GM12878 (cell line): ENCODE results near the gene PPP1R18. TPM values are rescaled to one million over a fixed set of nuclear protein-coding genes. Genes with fewer than 3 reads are reported as not detected.
A peak's percentile ranks its signal among the peaks of the same experiment; 100 is the strongest.

ENCODE experiments used
- ATF7 ChIP-seq: fragments of 450-650 bp; IDR thresholded peaks from 2 replicates; pipeline ENCODE4 v1.6.1; 2016; ENCODE audit warnings: low read depth, mild to moderate bottlenecking
- CEBPZ ChIP-seq: fragments of 150-350 bp; IDR thresholded peaks from 2 replicates; pipeline ENCODE4 v1.6.1; 2016; ENCODE audit warnings: low read depth, low read length
- HSF1 ChIP-seq: fragments of 150-350 bp; IDR thresholded peaks from 2 replicates; pipeline ENCODE4 v1.6.1; 2014; ENCODE audit warnings: mild to moderate bottlenecking, low read depth, low read length
- IKZF2 ChIP-seq, 2 experiments: fragments of 450-650 bp; IDR thresholded peaks; 2 replicates each; pipeline ENCODE4 v1.6.1; 2017; ENCODE audit warnings: mild to moderate bottlenecking in 2 of 2, moderate library complexity in 2 of 2
- USF1 ChIP-seq: IDR thresholded peaks from 2 replicates; pipeline ENCODE4 v1.6.1; 2011; ENCODE audit warnings: borderline replicate concordance, low read depth, mild to moderate bottlenecking, moderate library complexity, mixed read lengths, low read length; ENCODE audit not compliant: insufficient read depth; ENCODE audit errors: extremely low read length
- ZBTB11 ChIP-seq: fragments of 450-650 bp; formaldehyde crosslinking; IDR thresholded peaks from 2 replicates; pipeline ENCODE4 v1.5.0; 2022; ENCODE audit warnings: mild to moderate bottlenecking, missing genetic modification characterization
- ZNF207 ChIP-seq: fragments of 450-650 bp; IDR thresholded peaks from 2 replicates; pipeline ENCODE4 v1.6.1; 2014; ENCODE audit warnings: antibody characterized with exemption, mild to moderate bottlenecking, borderline replicate concordance
- polyA plus RNA-seq, 11 experiments: library from polyadenylated mRNA; depleted of rRNA in 4 of 11; unstranded in 6 of 11; stranded (reverse) in 5 of 11; fragments of >200 nt; fragmentation: Nextera tagmentation in 4 of 11; fragmentation: Illumina TruSeq in 1 of 11; extraction: Ambion mirVana in 4 of 11; extraction: Trizol in 1 of 11; gene quantifications; 1 replicate in 1 of 11; 2 replicates in 10 of 11; pipeline versions ENCODE4 v1.2.1 to v1.2.3, GENCODE V29; 2011 to 2016; ENCODE audit warnings: inconsistent platforms in 2 of 11, missing spikeins in 2 of 11, low read depth in 1 of 11
- total RNA-seq, 4 experiments: library from RNA; depleted of rRNA in 3 of 4; stranded (reverse); fragments of >200 nt in 3 of 4; fragmentation: Illumina TruSeq in 1 of 4; extraction: Trizol in 1 of 4; gene quantifications; 2 replicates each; pipeline versions ENCODE4 v1.2.1 to v1.2.3, GENCODE V29; 2013 to 2021

The PPP1R18 gene
- total and polyA plus RNA-seq, 10 of the 15 experiments (the other 5 are each of a cell fraction or from before 2014, with no cell fraction given), result 21.0 to 119 (median 52.6) TPM

GRCh38 chr6:30719791-30720737 lies 33.6 kb upstream of the PPP1R18 start, which contains the start of gene TUBB (continued):
- TF ChIP-seq ATF7, result no peak
- no peak for TF ChIP-seq HSF1
- TF ChIP-seq ZBTB11 (CRISPR knock-in tag), result no peak
- peak; percentile 65 for TF ChIP-seq USF1
- no peak for TF ChIP-seq ZNF207
- TF ChIP-seq IKZF2 (IDR thresholded peaks at IDR 0.05), result peak; percentile 19 to 53; a peak in 1 of 4 replicates
- TF ChIP-seq CEBPZ, result no peak
